GM19463 (cell line): ENCODE measurements around the gene PNMA3.
"Not testable (repeated sequence)": the region's sequence is repeated elsewhere in the genome, so short reads cannot be mapped to it uniquely, and the experiment has no call there.

Source experiments
- ATAC-seq: cut with Tn5 transposase; IDR thresholded peaks from one replicate; pipeline ENCODE4 v1.9.1; 2021; ENCODE audit warnings: mild to moderate bottlenecking, moderate library complexity; ENCODE audit not compliant: unreplicated experiment

PNMA3 gene

GRCh38 chrX:153073331-153073730 is 17.1 kb downstream of the PNMA3 start:
- ATAC-seq, result not testable (repeated sequence)

GRCh38 chrX:153074262-153074899 is 18.1 kb downstream of the PNMA3 start:
- ATAC-seq, result no peak

GRCh38 chrX:153074935-153075334 is 18.7 kb downstream of the PNMA3 start:
- no peak for ATAC-seq

- ATAC-seq, result no peak
These were observed 19.1 kb downstream of the PNMA3 start for GRCh38 chrX:153075366-153075765.

GRCh38 chrX:153077437-153078135 is 21.3 kb downstream of the PNMA3 start:
- peak; percentile 51 for ATAC-seq

GRCh38 chrX:153083238-153083923 is 27.1 kb downstream of the PNMA3 start:
- not testable (repeated sequence) for ATAC-seq

GRCh38 chrX:153102418-153102817 is 46.1 kb downstream of the PNMA3 start:
- ATAC-seq, result no peak

- ATAC-seq, result not testable (repeated sequence)
These were observed 48.7 kb downstream of the PNMA3 start for GRCh38 chrX:153104959-153105358.

- peak; percentile 47 for ATAC-seq
These were observed 50.0 kb downstream of the PNMA3 start for GRCh38 chrX:153106092-153106801.
